ENCODE measurements around the gene SLC9A1.

DNA sequence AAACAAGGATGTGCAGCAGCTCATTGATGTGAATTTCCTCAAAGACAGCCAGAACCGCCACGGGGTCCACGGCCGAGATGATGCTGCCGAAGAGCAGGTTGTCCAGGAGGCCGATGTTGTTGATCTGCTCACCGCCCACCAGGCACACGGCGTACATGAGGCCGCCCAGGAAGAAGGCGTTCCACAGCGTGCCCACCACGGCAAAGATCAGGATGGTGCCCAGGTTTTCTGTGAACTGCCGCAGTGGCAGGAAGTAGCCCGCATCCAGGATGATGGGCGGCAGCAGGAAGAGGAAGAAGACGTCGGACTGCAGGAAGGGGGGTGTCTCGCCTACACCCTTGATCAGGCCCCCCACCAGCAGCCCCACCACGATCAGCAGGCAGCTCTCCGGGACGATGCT, 41.1 kb downstream of the SLC9A1 start:
- TF ChIP-seq, protein P1, sequence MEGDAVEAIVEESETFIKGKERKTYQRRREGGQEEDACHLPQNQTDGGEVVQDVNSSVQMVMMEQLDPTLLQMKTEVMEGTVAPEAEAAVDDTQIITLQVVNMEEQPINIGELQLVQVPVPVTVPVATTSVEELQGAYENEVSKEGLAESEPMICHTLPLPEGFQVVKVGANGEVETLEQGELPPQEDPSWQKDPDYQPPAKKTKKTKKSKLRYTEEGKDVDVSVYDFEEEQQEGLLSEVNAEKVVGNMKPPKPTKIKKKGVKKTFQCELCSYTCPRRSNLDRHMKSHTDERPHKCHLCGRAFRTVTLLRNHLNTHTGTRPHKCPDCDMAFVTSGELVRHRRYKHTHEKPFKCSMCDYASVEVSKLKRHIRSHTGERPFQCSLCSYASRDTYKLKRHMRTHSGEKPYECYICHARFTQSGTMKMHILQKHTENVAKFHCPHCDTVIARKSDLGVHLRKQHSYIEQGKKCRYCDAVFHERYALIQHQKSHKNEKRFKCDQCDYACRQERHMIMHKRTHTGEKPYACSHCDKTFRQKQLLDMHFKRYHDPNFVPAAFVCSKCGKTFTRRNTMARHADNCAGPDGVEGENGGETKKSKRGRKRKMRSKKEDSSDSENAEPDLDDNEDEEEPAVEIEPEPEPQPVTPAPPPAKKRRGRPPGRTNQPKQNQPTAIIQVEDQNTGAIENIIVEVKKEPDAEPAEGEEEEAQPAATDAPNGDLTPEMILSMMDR (IDR thresholded peaks at IDR 0.05), result no peak
- TF ChIP-seq POLR2A (IDR thresholded peaks at IDR 0.05), result no peak
